Measurements from ENCODE around the gene C1QTNF6. TPM values are rescaled to one million over a fixed set of nuclear protein-coding genes. Genes with fewer than 3 reads are reported as not detected.

The C1QTNF6 gene
- total RNA-seq, 6 experiments from 2014 or later = 3.3 to 5.0 (median 4.0) TPM

DNA sequence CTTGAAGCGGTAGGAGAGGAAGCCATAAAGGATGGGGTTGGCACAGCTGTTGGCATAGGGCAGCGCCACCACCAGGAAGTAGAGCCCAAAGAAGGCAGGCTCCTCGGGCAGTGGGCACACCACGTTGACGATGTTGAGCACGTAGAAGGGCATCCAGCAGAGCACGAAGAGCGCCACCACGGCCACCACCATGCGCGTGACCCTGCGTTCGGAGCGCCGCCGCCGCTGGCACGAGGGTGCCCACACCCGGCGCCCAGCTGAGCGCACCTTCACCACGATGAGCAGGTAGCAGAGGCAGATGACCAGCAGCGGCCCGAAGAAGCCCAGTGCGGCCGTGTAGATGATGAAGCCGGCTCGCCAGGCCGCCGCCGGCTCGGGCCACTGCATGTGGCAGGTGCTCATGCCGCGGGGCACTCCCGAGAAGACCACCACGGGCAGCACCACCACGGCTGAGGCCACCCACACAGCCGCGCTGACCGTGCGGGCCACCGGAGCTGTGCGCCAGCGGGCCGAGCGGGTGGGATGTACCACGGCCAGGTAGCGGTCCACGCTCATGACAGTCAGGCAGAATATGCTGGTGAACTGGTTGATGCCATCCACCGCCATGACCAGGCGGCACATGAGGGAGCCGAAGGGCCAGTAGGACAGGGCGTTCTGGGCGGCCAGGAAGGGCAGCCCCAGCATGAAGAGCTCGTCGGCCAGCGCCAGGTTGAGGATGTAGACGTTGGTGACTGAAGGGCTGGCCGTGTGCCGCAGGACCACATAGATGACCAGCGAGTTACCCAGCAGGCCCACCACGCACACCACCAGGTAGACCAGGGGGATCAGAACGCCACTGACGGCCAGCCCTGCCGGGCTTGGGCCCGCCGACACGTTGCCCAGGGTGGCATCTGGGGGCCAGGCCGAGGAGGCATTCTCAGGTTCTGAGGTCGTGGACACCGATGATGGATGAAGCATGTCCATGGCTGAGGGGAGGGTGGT, 19.1 kb upstream of the C1QTNF6 start:
- Mint-ChIP-seq H3K27ac (no peak overlapping the region), H3K27me3 (ENCODE audit: insufficient read depth) (peaks cover 17% of the 10 kb centered on the region), H3K4me3 (no peak overlapping the region), H3K9me3 (no peaks in the 10 kb centered on the region), H3K4me1 (ENCODE audit: low read depth) (peaks cover 3% of the 10 kb centered on the region; the same call in 1 of the 2 replicates), H3K36me3 (ENCODE audit: low read depth) (no peaks in the 10 kb centered on the region)
- DNase-seq = no peak
- TF ChIP-seq, protein P1, sequence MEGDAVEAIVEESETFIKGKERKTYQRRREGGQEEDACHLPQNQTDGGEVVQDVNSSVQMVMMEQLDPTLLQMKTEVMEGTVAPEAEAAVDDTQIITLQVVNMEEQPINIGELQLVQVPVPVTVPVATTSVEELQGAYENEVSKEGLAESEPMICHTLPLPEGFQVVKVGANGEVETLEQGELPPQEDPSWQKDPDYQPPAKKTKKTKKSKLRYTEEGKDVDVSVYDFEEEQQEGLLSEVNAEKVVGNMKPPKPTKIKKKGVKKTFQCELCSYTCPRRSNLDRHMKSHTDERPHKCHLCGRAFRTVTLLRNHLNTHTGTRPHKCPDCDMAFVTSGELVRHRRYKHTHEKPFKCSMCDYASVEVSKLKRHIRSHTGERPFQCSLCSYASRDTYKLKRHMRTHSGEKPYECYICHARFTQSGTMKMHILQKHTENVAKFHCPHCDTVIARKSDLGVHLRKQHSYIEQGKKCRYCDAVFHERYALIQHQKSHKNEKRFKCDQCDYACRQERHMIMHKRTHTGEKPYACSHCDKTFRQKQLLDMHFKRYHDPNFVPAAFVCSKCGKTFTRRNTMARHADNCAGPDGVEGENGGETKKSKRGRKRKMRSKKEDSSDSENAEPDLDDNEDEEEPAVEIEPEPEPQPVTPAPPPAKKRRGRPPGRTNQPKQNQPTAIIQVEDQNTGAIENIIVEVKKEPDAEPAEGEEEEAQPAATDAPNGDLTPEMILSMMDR (IDR thresholded peaks at IDR 0.05) = no peak

DNA sequence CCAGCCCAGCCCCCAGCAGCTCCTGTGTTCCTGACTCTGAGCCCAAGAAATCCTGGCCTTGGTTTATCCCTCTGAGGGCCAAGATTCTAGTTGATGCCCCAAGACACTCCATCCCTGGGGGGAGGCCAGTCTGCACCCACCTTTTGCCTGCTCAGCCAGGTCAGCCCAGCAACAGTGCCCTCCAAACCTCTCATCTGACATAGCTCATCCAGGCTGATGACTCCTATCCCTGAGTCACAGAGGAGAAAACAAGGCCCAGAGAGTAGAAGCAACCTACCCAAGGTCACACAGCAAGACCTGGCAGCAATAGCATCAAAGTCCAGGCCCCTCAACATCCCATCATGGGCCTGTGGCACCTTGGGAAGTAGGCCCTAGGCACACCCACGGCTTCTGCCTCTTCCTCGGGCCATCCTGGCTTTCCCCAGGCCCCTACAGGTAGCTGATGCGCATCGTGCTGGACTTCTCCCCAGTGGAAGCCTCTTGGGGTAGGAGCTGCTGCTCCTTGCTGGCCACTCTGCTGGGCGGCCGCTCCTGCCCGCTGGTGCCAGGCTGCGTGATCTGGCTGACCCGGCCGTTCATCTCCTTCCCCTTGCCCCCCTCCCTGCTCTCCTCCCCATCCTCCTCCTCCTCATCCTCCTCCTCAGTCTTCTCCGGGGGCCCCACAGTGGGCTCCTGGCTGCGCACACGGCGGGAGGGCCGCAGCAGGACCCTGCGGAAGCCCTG, 18.2 kb upstream of the C1QTNF6 start:
- Mint-ChIP-seq H3K27me3 (ENCODE audit: insufficient read depth) (peaks cover 12% of the 10 kb centered on the region), H3K9me3 (no peaks in the 10 kb centered on the region), H3K4me1 (ENCODE audit: low read depth) (no peaks in the 10 kb centered on the region), H3K4me3 (no peak overlapping the region), H3K27ac (no peak overlapping the region), H3K36me3 (ENCODE audit: low read depth) (no peaks in the 10 kb centered on the region)
- TF ChIP-seq, protein P1 (IDR thresholded peaks at IDR 0.05) = no peak
- DNase-seq = no peak

DNA sequence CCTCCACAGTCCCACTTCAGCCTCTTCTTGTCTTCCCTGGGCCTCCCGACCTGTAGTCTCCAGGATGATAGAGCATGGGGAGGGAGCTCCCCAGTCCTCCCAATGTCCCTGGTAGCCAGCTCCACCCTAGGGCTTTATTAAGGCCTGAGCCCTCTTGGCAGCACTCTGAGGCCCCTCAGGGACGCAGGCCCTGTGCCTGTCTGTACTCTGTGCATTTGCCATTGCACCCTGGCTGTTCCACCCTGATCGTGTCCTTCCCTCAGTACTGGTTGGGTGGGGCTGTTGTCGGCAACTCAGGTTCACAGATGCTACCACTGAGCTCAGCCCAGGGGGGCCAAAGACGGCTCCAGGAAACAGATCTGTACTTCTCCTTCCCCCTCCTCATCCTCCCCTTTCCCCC, 17.0 kb upstream of the C1QTNF6 start:
- no peaks in the 10 kb centered on the region for H3K4me1 Mint-ChIP-seq (ENCODE audit: low read depth)
- H3K4me3 Mint-ChIP-seq = no peak overlapping the region
- no peaks in the 10 kb centered on the region for H3K9me3 Mint-ChIP-seq
- H3K36me3 Mint-ChIP-seq (ENCODE audit: low read depth) = no peaks in the 10 kb centered on the region
- DNase-seq = no peak
- H3K27me3 Mint-ChIP-seq (ENCODE audit: insufficient read depth) = peaks cover 7% of the 10 kb centered on the region
- TF ChIP-seq, protein P1 (IDR thresholded peaks at IDR 0.05) = no peak
- no peak overlapping the region for H3K27ac Mint-ChIP-seq

DNA sequence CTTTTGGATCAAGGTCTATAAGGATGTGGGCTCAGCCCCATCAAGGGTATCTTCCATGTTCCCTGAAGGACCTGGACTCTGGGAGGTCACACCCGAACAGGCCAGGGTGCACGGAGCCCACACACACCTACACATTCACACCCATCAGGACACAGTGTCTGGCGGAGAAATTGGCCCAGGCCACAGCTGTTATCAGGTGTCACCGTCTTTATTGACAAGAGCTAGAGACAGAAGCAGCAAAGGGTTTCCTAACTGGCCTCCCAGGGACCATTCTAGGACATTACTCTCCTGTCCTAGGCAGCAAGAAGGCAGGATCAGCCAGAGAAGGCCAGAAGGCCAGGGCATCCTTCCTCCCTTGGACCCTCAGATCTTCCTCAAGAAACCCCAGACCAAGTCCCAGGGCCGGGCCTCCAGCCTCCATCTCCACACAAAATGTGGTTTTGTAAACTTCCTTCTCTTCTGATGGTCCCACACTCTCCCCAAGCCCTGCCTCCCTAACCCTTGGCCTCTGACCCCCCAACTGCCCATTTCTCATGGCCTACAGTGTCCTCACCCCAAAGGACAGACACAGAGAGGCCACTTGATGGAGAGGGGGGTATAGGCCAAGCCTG, 16.1 kb upstream of the C1QTNF6 start:
- TF ChIP-seq, protein P1 (IDR thresholded peaks at IDR 0.05) = no peak
- H3K4me3 Mint-ChIP-seq = no peak overlapping the region
- no peaks in the 10 kb centered on the region for H3K4me1 Mint-ChIP-seq (ENCODE audit: low read depth)
- H3K9me3 Mint-ChIP-seq = no peaks in the 10 kb centered on the region
- H3K27me3 Mint-ChIP-seq (ENCODE audit: insufficient read depth) = peaks cover 5% of the 10 kb centered on the region
- no peak overlapping the region for H3K27ac Mint-ChIP-seq
- DNase-seq = no peak
- no peaks in the 10 kb centered on the region for H3K36me3 Mint-ChIP-seq (ENCODE audit: low read depth)

DNA sequence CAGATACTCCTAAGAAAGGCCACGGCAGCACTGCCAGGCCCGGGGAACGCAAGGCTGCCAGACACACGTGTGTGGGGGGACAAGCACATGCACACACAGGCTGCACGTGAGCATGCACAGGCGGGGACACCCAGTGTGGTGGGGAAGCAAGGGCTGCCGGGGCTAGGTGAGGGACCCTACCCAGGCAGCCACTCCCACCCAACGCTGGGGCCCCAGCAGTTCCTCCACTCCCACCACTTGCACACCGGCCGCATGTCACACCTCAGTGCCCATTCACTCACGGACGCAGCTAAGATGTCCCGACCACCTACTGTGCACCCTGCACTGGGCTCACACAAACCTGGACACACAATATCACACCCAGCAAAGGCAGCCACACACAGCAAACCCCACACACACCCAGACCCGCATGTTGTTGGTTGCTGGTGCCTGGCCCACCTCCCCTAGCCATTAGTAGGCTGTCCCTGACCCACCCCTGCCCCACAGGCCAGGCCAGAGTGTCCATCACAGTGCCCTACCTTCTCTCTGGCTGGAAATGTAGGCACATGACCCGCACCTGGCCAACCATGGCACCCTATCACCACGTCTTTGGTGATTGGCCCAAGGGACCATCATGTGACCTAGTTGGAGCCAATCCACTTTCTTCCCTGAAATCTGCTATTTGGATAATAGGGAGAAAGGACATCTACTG, 15.5 kb upstream of the C1QTNF6 start:
- TF ChIP-seq, protein P1 (IDR thresholded peaks at IDR 0.05) = no peak
- Mint-ChIP-seq H3K27ac (no peak overlapping the region), H3K9me3 (no peaks in the 10 kb centered on the region), H3K4me3 (no peak overlapping the region), H3K4me1 (ENCODE audit: low read depth) (no peaks in the 10 kb centered on the region), H3K36me3 (ENCODE audit: low read depth) (no peaks in the 10 kb centered on the region), H3K27me3 (ENCODE audit: insufficient read depth) (peaks cover 2% of the 10 kb centered on the region; the same call in 1 of the 2 replicates)
- no peak for DNase-seq
